Right lobe of liver (tissue), 4 donors: Measurements from ENCODE around the gene RBPMS2.

Experiments used
- POLR2A ChIP-seq: fragments of 450-650 bp; IDR thresholded peaks from one replicate; pipeline ENCODE4 v1.6.1; 2017; ENCODE audit warnings: antibody characterized with exemption, mild to moderate bottlenecking
- TF ChIP-seq, protein P1 (sequence below), 4 donors: fragments of 200-600 bp in 3 of 4; fragments of 450-650 bp in 1 of 4; IDR thresholded peaks; one replicate each; pipeline versions ENCODE4 v1.5.1 to v1.8.0; 2016 to 2022; ENCODE audit warnings: antibody characterized with exemption in 4 of 4, mild to moderate bottlenecking in 2 of 4
- donor health status: DM: no; HTN: no; CAD: no.
- donor health status: DM: no; HTN: no; CAD: no.
- donor health status: DM: no; HTN: yes; CAD: no.

DNA sequence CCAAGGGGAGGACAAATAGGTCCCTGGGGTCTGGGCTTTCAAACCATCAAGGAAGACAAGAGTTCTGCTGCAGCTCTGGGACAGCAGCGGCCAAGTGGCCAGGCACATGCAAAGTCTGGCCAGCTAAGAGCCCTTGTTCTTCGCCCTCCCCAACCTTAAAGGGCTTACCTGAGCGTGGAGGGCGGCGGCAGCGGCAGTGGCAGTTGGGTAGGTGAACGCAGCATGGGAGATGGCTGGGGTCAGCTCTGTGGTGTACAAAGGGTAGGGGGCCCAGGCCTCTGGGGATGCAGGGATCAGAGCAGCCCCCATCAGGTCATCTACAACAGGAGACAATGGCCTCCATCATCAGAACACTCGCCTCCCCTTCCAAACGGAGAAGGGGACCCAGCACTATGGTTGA is 27.1 kb downstream of the RBPMS2 start:
- TF ChIP-seq POLR2A, result no peak
- TF ChIP-seq, protein P1, sequence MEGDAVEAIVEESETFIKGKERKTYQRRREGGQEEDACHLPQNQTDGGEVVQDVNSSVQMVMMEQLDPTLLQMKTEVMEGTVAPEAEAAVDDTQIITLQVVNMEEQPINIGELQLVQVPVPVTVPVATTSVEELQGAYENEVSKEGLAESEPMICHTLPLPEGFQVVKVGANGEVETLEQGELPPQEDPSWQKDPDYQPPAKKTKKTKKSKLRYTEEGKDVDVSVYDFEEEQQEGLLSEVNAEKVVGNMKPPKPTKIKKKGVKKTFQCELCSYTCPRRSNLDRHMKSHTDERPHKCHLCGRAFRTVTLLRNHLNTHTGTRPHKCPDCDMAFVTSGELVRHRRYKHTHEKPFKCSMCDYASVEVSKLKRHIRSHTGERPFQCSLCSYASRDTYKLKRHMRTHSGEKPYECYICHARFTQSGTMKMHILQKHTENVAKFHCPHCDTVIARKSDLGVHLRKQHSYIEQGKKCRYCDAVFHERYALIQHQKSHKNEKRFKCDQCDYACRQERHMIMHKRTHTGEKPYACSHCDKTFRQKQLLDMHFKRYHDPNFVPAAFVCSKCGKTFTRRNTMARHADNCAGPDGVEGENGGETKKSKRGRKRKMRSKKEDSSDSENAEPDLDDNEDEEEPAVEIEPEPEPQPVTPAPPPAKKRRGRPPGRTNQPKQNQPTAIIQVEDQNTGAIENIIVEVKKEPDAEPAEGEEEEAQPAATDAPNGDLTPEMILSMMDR (IDR thresholded peaks at IDR 0.05), result no peak
